ENCODE data around the gene PTPRM. TPM values are rescaled to one million over a fixed set of nuclear protein-coding genes. Genes with fewer than 3 reads are reported as not detected.

The PTPRM gene
- total RNA-seq, 1 experiment from 2014 or later, result 11.1 TPM

DNA sequence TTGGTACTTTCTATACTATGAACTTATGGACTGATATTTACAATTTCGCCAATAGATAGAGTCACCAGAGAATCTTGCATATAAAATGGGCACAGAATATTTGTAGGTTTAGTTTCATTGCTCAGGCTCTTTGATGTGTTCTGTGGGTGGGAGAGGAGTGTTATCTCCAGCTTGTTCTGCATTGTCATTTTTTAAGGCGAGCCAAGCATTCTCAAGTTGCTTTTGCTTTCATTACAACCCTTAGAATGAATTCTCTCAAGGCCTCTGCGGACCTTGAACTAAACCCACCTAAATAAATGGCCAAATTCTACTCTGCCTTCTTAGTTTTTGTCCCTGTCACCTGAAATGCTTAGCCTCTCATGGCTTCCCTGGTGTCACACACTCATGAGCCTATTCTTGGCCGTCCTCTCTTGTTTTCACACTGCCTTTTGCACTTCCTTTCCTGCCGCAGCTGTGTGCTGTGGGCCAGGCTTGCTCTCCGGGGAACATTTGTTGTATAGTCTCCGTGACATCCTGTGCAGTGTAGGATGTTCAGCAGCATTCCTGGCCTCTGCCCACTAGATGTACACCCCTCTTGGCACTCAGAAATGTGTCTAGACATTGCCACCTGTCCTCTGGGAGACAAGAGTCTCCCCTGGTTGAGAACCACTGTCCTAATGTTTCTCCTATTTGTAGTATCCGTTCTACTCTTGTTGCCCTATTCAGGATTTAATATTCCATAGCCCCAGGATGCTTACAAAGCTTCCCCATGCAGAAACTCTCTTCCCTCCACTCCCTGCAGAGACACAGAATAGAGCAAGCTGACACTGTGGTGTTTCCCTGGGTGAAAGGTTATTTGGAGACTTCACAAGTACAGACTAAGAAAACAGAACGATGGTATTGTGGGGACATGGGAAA lies 255.6 kb downstream of the PTPRM start:
- Mint-ChIP-seq H3K36me3 (no peaks in the 10 kb centered on the region), H3K4me3 (no peak overlapping the region), H3K4me1 (no peaks in the 10 kb centered on the region), H3K27ac (no peak overlapping the region), H3K27me3 (ENCODE audit: low read depth) (no peaks in the 10 kb centered on the region), H3K9me3 (no peaks in the 10 kb centered on the region)
- POLR2A ChIA-PET, result no interaction called here
- ATAC-seq (peak; percentile 39; the same call in 1 of the 2 replicates), DNase-seq (ENCODE audit: low spot score) (no peak)
- CTCF ChIA-PET, result interaction anchor here (1.3 kb wide), 1 partner anchor 33 kb away, joined by 3 read pairs; no protein-coding TSS in a partner anchor
- no peak for TF ChIP-seq CBFB (CRISPR knock-in tag; IDR thresholded peaks at IDR 0.05; ENCODE audit: low read depth)
- no peak for TF ChIP-seq EMX1 (CRISPR knock-in tag; IDR thresholded peaks at IDR 0.05)
- no peak for TF ChIP-seq ATF1 (CRISPR knock-in tag; IDR thresholded peaks at IDR 0.05)
- TF ChIP-seq, protein P1, sequence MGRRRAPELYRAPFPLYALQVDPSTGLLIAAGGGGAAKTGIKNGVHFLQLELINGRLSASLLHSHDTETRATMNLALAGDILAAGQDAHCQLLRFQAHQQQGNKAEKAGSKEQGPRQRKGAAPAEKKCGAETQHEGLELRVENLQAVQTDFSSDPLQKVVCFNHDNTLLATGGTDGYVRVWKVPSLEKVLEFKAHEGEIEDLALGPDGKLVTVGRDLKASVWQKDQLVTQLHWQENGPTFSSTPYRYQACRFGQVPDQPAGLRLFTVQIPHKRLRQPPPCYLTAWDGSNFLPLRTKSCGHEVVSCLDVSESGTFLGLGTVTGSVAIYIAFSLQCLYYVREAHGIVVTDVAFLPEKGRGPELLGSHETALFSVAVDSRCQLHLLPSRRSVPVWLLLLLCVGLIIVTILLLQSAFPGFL (CRISPR knock-in tag; IDR thresholded peaks at IDR 0.05; ENCODE audit: borderline replicate concordance), result no peak
- TF ChIP-seq TEAD4 (CRISPR knock-in tag; IDR thresholded peaks at IDR 0.05), result no peak

DNA sequence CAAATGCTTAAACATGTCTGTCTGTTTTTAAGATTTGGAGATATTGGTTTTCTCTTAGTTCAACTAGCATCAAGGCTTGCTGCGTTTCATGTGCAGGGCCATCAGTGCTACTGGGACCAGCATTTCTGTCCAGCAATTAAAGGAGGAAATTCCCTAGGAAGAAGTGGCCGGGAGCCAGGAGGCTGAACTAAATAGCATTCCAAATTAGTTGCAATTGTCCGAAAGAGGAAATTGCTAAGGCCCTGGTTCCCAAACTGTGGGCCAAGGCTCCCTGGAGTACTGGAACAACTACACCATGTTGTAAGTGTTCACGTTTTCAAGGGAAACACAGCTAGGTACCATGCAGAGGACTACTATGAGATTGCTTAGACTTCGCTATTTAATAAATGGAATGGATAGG lies 257.9 kb downstream of the PTPRM start:
- no peaks in the 10 kb centered on the region for H3K27me3 Mint-ChIP-seq (ENCODE audit: low read depth)
- CTCF ChIA-PET, result interaction anchor here (1.4 kb wide), 1 partner anchor 16 kb away, joined by 6 read pairs; no protein-coding TSS in a partner anchor
- ATAC-seq (no peak), DNase-seq (ENCODE audit: low spot score) (no peak)
- no peaks in the 10 kb centered on the region for H3K36me3 Mint-ChIP-seq
- TF ChIP-seq, protein P2, sequence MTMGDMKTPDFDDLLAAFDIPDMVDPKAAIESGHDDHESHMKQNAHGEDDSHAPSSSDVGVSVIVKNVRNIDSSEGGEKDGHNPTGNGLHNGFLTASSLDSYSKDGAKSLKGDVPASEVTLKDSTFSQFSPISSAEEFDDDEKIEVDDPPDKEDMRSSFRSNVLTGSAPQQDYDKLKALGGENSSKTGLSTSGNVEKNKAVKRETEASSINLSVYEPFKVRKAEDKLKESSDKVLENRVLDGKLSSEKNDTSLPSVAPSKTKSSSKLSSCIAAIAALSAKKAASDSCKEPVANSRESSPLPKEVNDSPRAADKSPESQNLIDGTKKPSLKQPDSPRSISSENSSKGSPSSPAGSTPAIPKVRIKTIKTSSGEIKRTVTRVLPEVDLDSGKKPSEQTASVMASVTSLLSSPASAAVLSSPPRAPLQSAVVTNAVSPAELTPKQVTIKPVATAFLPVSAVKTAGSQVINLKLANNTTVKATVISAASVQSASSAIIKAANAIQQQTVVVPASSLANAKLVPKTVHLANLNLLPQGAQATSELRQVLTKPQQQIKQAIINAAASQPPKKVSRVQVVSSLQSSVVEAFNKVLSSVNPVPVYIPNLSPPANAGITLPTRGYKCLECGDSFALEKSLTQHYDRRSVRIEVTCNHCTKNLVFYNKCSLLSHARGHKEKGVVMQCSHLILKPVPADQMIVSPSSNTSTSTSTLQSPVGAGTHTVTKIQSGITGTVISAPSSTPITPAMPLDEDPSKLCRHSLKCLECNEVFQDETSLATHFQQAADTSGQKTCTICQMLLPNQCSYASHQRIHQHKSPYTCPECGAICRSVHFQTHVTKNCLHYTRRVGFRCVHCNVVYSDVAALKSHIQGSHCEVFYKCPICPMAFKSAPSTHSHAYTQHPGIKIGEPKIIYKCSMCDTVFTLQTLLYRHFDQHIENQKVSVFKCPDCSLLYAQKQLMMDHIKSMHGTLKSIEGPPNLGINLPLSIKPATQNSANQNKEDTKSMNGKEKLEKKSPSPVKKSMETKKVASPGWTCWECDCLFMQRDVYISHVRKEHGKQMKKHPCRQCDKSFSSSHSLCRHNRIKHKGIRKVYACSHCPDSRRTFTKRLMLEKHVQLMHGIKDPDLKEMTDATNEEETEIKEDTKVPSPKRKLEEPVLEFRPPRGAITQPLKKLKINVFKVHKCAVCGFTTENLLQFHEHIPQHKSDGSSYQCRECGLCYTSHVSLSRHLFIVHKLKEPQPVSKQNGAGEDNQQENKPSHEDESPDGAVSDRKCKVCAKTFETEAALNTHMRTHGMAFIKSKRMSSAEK (CRISPR knock-in tag; IDR thresholded peaks at IDR 0.05; ENCODE audit: borderline replicate concordance), result no peak
- no peak overlapping the region for H3K4me3 Mint-ChIP-seq
- H3K9me3 Mint-ChIP-seq, result no peaks in the 10 kb centered on the region
- no peak overlapping the region for H3K27ac Mint-ChIP-seq
- POLR2A ChIA-PET, result interaction anchor here (1.3 kb wide), 1 partner anchor 8 kb away, joined by 3 read pairs; no protein-coding TSS in a partner anchor
- no peaks in the 10 kb centered on the region for H3K4me1 Mint-ChIP-seq

DNA sequence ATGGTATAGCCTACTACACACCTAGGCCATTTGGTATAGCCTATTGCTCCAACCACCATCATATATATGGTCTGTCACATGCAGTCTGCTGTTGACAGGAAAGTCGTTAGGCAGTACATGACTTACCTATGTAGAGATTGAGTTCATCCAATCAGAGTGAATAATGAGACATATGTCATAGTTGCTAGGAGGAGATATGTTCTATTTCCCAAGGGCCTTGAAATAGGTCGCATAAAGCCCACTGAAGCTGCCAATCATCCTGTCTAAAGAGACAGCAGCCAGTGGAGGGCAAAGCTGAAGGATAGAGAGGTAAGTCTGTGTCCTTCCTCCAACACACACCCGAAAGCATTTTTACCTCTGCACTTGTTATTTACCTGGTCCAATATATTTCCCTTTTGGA lies 263.4 kb downstream of the PTPRM start:
- POLR2A ChIA-PET, result no interaction called here
- H3K27me3 Mint-ChIP-seq (ENCODE audit: low read depth), result no peaks in the 10 kb centered on the region
- H3K36me3 Mint-ChIP-seq, result peaks cover 3% of the 10 kb centered on the region; the same call in 1 of the 2 replicates
- H3K4me3 Mint-ChIP-seq, result no peak overlapping the region
- H3K4me1 Mint-ChIP-seq, result no peaks in the 10 kb centered on the region
- H3K9me3 Mint-ChIP-seq, result peaks cover 18% of the 10 kb centered on the region
- CTCF ChIA-PET, result no interaction called here
- ATAC-seq (peak; percentile 71), DNase-seq (ENCODE audit: low spot score) (no peak)
- no peak overlapping the region for H3K27ac Mint-ChIP-seq
- TF ChIP-seq ZNF671 (CRISPR knock-in tag; IDR thresholded peaks at IDR 0.05), result no peak
- TF ChIP-seq, protein P3, sequence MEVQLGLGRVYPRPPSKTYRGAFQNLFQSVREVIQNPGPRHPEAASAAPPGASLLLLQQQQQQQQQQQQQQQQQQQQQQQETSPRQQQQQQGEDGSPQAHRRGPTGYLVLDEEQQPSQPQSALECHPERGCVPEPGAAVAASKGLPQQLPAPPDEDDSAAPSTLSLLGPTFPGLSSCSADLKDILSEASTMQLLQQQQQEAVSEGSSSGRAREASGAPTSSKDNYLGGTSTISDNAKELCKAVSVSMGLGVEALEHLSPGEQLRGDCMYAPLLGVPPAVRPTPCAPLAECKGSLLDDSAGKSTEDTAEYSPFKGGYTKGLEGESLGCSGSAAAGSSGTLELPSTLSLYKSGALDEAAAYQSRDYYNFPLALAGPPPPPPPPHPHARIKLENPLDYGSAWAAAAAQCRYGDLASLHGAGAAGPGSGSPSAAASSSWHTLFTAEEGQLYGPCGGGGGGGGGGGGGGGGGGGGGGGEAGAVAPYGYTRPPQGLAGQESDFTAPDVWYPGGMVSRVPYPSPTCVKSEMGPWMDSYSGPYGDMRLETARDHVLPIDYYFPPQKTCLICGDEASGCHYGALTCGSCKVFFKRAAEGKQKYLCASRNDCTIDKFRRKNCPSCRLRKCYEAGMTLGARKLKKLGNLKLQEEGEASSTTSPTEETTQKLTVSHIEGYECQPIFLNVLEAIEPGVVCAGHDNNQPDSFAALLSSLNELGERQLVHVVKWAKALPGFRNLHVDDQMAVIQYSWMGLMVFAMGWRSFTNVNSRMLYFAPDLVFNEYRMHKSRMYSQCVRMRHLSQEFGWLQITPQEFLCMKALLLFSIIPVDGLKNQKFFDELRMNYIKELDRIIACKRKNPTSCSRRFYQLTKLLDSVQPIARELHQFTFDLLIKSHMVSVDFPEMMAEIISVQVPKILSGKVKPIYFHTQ (CRISPR knock-in tag; IDR thresholded peaks at IDR 0.05), result no peak
- TF ChIP-seq, protein P2 (CRISPR knock-in tag; IDR thresholded peaks at IDR 0.05; ENCODE audit: borderline replicate concordance), result no peak
- no peak for TF ChIP-seq ZBTB21 (CRISPR knock-in tag; IDR thresholded peaks at IDR 0.05; ENCODE audit: borderline replicate concordance)
- TF ChIP-seq, protein P4, sequence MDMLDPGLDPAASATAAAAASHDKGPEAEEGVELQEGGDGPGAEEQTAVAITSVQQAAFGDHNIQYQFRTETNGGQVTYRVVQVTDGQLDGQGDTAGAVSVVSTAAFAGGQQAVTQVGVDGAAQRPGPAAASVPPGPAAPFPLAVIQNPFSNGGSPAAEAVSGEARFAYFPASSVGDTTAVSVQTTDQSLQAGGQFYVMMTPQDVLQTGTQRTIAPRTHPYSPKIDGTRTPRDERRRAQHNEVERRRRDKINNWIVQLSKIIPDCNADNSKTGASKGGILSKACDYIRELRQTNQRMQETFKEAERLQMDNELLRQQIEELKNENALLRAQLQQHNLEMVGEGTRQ (CRISPR knock-in tag; IDR thresholded peaks at IDR 0.05), result no peak
- TF ChIP-seq, protein P5, sequence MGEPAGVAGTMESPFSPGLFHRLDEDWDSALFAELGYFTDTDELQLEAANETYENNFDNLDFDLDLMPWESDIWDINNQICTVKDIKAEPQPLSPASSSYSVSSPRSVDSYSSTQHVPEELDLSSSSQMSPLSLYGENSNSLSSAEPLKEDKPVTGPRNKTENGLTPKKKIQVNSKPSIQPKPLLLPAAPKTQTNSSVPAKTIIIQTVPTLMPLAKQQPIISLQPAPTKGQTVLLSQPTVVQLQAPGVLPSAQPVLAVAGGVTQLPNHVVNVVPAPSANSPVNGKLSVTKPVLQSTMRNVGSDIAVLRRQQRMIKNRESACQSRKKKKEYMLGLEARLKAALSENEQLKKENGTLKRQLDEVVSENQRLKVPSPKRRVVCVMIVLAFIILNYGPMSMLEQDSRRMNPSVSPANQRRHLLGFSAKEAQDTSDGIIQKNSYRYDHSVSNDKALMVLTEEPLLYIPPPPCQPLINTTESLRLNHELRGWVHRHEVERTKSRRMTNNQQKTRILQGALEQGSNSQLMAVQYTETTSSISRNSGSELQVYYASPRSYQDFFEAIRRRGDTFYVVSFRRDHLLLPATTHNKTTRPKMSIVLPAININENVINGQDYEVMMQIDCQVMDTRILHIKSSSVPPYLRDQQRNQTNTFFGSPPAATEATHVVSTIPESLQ (CRISPR knock-in tag; IDR thresholded peaks at IDR 0.05), result no peak
- TF ChIP-seq NR1H2 (CRISPR knock-in tag; IDR thresholded peaks at IDR 0.05), result no peak
